GM12875 (cell line): Measurements from ENCODE around the gene LTA4H.
"Not testable (repeated sequence)": the region's sequence is repeated elsewhere in the genome, so short reads cannot be mapped to it uniquely, and the experiment has no call there.

ENCODE experiments used
- H3K4me3 ChIP-seq: one replicate; pipeline ENCODE4 v1.5.1; 2011; ENCODE audit warnings: low read depth, low read length, control low read depth
- CTCF ChIP-seq: IDR thresholded peaks from 2 replicates; pipeline ENCODE4 v1.5.1; 2011; ENCODE audit warnings: low read depth, mild to moderate bottlenecking, control low read depth, inconsistent platforms, low read length, moderate library complexity, borderline replicate concordance; ENCODE audit not compliant: insufficient read depth

LTA4H gene

GRCh38 chr12:96075560-96075959 is 40.2 kb upstream of the LTA4H start:
- no peak overlapping the region for H3K4me3 ChIP-seq
- TF ChIP-seq CTCF, result no peak

DNA sequence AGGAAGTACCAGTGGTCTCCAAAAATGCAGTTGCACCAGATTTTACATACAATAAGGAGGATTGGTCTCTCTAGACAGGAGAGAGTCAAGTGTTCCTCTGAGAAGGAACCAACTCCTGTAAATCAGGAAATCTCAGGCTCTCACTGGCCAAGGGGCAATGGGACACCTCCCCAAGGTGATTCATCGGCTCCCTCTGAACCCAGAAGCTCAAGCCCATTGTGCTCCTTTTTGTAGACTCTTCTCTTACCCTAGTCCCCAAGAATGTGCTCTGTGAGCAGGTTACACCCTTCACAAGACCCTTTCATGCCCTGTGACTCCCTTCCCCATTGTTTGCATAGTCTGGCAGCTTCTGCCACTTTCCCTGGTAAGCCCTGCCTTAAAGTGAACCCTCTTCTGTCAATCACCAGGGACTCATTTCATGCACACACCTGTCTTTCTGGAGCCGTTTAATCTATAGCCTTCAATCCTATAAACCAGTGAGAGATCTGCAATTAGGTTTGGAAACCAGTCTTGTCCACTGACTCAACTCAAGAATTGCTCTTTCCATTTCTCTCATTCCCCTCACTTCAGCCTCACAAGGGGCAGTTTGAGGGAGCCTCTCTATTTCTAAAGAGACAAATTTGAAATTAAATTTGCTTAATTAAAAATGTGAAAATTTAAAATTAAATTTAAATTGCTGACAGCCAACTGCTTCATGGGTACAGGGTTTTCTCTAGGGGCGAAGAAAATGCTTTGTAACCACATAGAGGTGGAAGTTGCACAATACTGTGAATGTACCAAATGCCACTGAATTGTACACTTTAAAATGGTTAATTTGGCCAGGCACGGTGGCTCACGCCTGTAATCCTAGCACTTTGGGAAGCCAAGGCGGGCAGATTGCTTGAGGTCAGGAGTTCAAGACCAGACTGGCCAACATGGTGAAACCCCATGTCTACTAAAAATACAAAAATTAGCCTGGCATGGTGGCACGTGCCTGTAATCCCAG is 38.3 kb upstream of the LTA4H start:
- no peak for TF ChIP-seq CTCF
- no peak overlapping the region for H3K4me3 ChIP-seq

DNA sequence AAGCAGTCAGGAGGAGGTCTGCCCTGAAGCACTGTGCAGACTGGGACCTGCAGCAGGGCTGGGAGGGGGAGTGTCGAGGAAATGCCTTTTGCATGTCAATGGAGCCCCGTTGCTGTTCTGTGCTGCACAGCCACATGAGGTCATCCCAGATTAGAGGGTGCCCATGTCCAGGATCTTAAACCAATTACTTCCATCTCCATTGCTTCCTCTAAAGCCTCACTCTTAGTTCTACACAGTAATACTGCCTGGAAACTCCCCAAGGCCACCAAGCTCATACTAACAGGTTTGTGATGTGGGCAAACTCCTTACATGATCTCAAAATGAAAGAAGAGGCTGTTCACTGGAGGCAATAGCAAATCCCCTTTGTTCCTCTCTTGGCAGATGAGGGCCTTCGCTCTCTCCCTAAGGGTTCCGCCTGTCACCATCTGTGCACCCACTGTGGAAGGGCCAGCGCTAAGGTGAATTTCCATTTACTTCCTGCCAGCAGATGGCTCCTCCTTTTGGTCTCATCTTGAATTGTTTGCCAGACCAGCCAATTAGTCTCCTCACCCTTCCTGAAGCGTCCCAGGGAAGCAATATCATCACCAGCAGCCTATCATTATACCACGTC is 35.4 kb upstream of the LTA4H start:
- 0 out of 2 replicates have a peak, but pooled peaks have one; percentile 20 for TF ChIP-seq CTCF
- no peak overlapping the region for H3K4me3 ChIP-seq

DNA sequence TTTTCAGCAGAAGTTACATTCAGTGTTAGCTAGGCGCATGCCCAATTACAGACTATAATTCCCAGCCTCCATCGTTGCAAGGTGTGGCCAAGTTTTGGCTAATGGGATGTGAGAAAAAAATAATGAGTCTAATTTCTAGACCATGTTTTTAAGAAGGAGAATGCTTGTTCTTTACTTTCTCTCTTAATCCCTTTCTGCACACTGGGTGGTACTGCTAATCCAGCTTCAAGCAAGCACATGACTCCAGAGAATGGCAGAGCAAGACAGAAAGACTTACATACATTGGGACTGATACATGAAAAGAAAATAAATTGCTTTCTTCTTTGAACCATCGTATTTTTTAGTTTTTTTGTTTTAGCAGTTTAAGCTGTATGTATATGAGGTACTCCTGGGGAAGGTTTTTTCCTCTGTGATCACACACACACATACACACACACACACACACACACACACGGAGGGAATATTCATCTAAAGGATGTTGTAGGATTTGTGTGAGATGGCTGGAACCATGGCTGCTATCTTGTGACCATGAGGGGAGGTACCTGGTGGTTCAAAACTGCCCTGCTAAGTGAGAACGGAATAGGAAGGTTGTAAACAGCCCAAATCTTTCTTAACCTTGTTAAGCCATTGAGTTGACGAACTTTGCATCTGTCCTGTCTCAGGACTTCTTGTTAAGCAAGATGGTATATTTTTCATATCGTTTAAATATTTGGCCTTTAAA is 34.3 kb upstream of the LTA4H start:
- H3K4me3 ChIP-seq, result no peak overlapping the region
- TF ChIP-seq CTCF, result no peak

- no peak overlapping the region for H3K4me3 ChIP-seq
- TF ChIP-seq CTCF, result no peak
Observed at GRCh38 chr12:96068636-96069035, 33.2 kb upstream of the LTA4H start.

DNA sequence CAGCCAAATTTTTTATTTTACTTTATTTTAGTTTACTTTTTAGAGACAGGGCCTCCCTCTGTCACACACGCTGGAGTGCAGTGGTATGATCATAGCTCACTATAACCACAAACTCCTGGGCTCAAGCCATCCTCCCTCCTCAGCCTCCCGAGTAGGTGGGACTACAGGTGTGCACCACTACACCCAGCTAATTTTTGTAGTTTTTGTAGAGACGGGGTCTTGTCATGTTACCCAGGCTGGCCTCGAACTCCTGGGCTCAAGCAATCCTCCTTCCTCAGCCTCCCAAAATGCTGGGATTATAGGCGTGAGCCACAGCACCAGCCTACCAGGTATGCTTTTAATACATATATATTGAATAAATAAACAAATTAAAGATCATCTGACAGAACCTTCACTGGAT is 32.7 kb upstream of the LTA4H start:
- TF ChIP-seq CTCF, result no peak
- H3K4me3 ChIP-seq, result no peak overlapping the region

GRCh38 chr12:96065776-96066175 is 30.4 kb upstream of the LTA4H start:
- H3K4me3 ChIP-seq, result not testable (repeated sequence)
